H1 (cell line): Measurements from ENCODE around the gene CHCHD6. TPM values are rescaled to one million over a fixed set of nuclear protein-coding genes. Genes with fewer than 3 reads are reported as not detected.

Source experiments
- CTCF ChIA-PET: fragments of 300-600 bp; sonication (Branson Sonifier 250); formaldehyde crosslinking; loops from one replicate; lab custom pipeline; 2021; ENCODE audit not compliant: partially characterized antibody; lab: Charles Lee
- POLR2A ChIA-PET: fragments of 300-600 bp; sonication (Branson Sonifier 250); formaldehyde crosslinking; loops from one replicate; lab custom pipeline; 2021; ENCODE audit warnings: inconsistent platforms; ENCODE audit not compliant: partially characterized antibody; lab: Charles Lee
- DNase-seq, 2 experiments: peaks; one replicate each; pipeline versions ENCODE4 v3.0.0 to v3.0.0-alpha.2; 2010 to 2022; ENCODE audit warnings: low spot score in 2 of 2, low read depth in 1 of 2, mixed read lengths in 1 of 2
- FAIRE-seq: peaks from 2 replicates; lab custom pipeline; 2011; peaks lifted over from hg19 to GRCh38; lab: Jason Lieb, UNC
- H2AFZ ChIP-seq: 2 replicates; pipeline ENCODE4 v1.8.1; 2012; ENCODE audit warnings: low read length, inconsistent platforms
- H2AK5ac ChIP-seq: 2 replicates; pipeline ENCODE4 v1.6.1; 2013; ENCODE audit warnings: low read depth, low read length
- H2BK120ac ChIP-seq: replicated peaks from 2 replicates; pipeline ENCODE3; 2013; ENCODE audit warnings: low read depth, low read length, inconsistent platforms
- H2BK12ac ChIP-seq: 2 replicates; pipeline ENCODE4 v1.6.1; 2013; ENCODE audit warnings: low read depth, low read length
- H2BK15ac ChIP-seq: 2 replicates; pipeline ENCODE4 v1.6.1; 2013; ENCODE audit warnings: low read length
- H2BK20ac ChIP-seq: 2 replicates; pipeline ENCODE4 v1.6.1; 2013; ENCODE audit warnings: low read length
- H2BK5ac ChIP-seq: 2 replicates; pipeline ENCODE4 v1.6.1; 2013; ENCODE audit warnings: low read depth, low read length
- H3K14ac ChIP-seq: 2 replicates; pipeline ENCODE4 v1.6.1; 2013; ENCODE audit warnings: inconsistent platforms; ENCODE audit not compliant: insufficient read length
- H3K18ac ChIP-seq: 2 replicates; pipeline ENCODE4 v1.6.1; 2013; ENCODE audit warnings: low read length; ENCODE audit errors: extremely low read depth
- H3K23ac ChIP-seq: 2 replicates; pipeline ENCODE4 v1.6.1; 2013; ENCODE audit warnings: inconsistent platforms; ENCODE audit not compliant: insufficient read length
- H3K23me2 ChIP-seq: 2 replicates; pipeline ENCODE4 v1.6.1; 2013; ENCODE audit warnings: low read depth, low read length
- H3K27ac ChIP-seq: 2 replicates; pipeline ENCODE4 v1.6.1; 2011; ENCODE audit warnings: low read depth, low read length, inconsistent platforms
- H3K27me3 ChIP-seq, 4 experiments: replicated peaks in 1 of 4; 1 replicate in 1 of 4; 2 replicates in 3 of 4; pipeline versions ENCODE4 v1.6.1 to v1.8.1; 2011 to 2013; ENCODE audit warnings: low read length in 3 of 4, mild to moderate bottlenecking in 3 of 4, inconsistent platforms in 2 of 4, mixed read lengths in 2 of 4, moderate library complexity in 1 of 4; ENCODE audit not compliant: control insufficient read depth in 3 of 4, insufficient read depth in 3 of 4; ENCODE audit errors: extremely low read depth in 1 of 4
- H3K36me3 ChIP-seq, 4 experiments: 2 replicates each; pipeline versions ENCODE4 v1.6.1 to v1.8.1; 2011 to 2013; ENCODE audit warnings: mild to moderate bottlenecking in 4 of 4, low read length in 3 of 4, moderate library complexity in 2 of 4, control low read depth in 1 of 4, inconsistent platforms in 1 of 4; ENCODE audit not compliant: insufficient read depth in 4 of 4, control insufficient read depth in 2 of 4
- H3K4ac ChIP-seq: replicated peaks from 2 replicates; pipeline ENCODE3; 2013; ENCODE audit warnings: low read length, low read depth, mixed read lengths, inconsistent platforms; ENCODE audit not compliant: insufficient read length
- H3K4me1 ChIP-seq, 4 experiments: replicated peaks in 1 of 4; 1 replicate in 1 of 4; 2 replicates in 3 of 4; pipeline versions ENCODE4 v1.6.1 to v1.8.1; 2011 to 2013; ENCODE audit warnings: low read length in 3 of 4, inconsistent platforms in 2 of 4, mixed read lengths in 1 of 4; ENCODE audit not compliant: insufficient read depth in 4 of 4, control insufficient read depth in 3 of 4
- H3K4me2 ChIP-seq, 2 experiments: 2 replicates each; pipeline versions ENCODE4 v1.6.1 to v1.8.1; 2011 to 2013; ENCODE audit warnings: low read depth in 2 of 2, low read length in 2 of 2, control low read depth in 1 of 2, inconsistent platforms in 1 of 2, mild to moderate bottlenecking in 1 of 2; ENCODE audit not compliant: insufficient read depth in 1 of 2
- H3K4me3 ChIP-seq, 4 experiments: fragments of 200-600, 300-600 bp in 1 of 4; sonication (generic), shearing (Covaris generic), sonication (Bioruptor Twin) in 1 of 4; 2 replicates each; pipeline versions ENCODE4 v1.5.1 to v1.8.1; 2011 to 2016; ENCODE audit warnings: low read length in 4 of 4, low read depth in 3 of 4, control low read depth in 2 of 4, inconsistent platforms in 2 of 4, mild to moderate bottlenecking in 2 of 4, mixed read lengths in 1 of 4, moderate library complexity in 1 of 4; ENCODE audit not compliant: insufficient read depth in 2 of 4; ENCODE audit errors: extremely low read depth in 1 of 4
- H3K56ac ChIP-seq: replicated peaks from 2 replicates; pipeline ENCODE3; 2013; ENCODE audit warnings: low read depth, mild to moderate bottlenecking, mixed read lengths, low read length, inconsistent platforms; ENCODE audit not compliant: insufficient read length
- H3K79me1 ChIP-seq: 2 replicates; pipeline ENCODE4 v1.6.1; 2013; ENCODE audit warnings: low read depth, low read length, control low read depth
- H3K79me2 ChIP-seq, 2 experiments: 2 replicates each; pipeline versions ENCODE4 v1.6.1 to v1.8.1; 2012 to 2013; ENCODE audit warnings: low read length in 2 of 2, mild to moderate bottlenecking in 2 of 2, inconsistent platforms in 1 of 2; ENCODE audit not compliant: insufficient read depth in 2 of 2, control insufficient read depth in 1 of 2
- H3K9ac ChIP-seq, 4 experiments: replicated peaks in 1 of 4; 1 replicate in 1 of 4; 2 replicates in 3 of 4; pipeline versions ENCODE4 v1.6.1 to v1.8.1; 2011 to 2013; ENCODE audit warnings: low read depth in 3 of 4, low read length in 3 of 4, control low read depth in 2 of 4, mild to moderate bottlenecking in 2 of 4, moderate library complexity in 2 of 4, inconsistent platforms in 1 of 4; ENCODE audit errors: extremely low read depth in 1 of 4
- H3K9me3 ChIP-seq, 2 experiments: 2 replicates each; pipeline versions ENCODE4 v1.6.1 to v1.8.1; 2012 to 2013; ENCODE audit warnings: mild to moderate bottlenecking in 2 of 2, moderate library complexity in 2 of 2, control low read depth in 1 of 2, inconsistent platforms in 1 of 2, low read depth in 1 of 2, low read length in 1 of 2, mixed read lengths in 1 of 2; ENCODE audit not compliant: insufficient read depth in 2 of 2
- H4K20me1 ChIP-seq, 2 experiments: replicated peaks in 1 of 2; 2 replicates each; pipeline versions ENCODE3 to v1.8.1; 2011 to 2013; ENCODE audit warnings: inconsistent platforms in 2 of 2, low read length in 2 of 2, mild to moderate bottlenecking in 1 of 2; ENCODE audit not compliant: insufficient read depth in 2 of 2, control insufficient read depth in 1 of 2
- H4K5ac ChIP-seq: 2 replicates; pipeline ENCODE4 v1.6.1; 2013; ENCODE audit warnings: low read length, low read depth, mixed read lengths, inconsistent platforms; ENCODE audit not compliant: insufficient read length
- H4K8ac ChIP-seq: 2 replicates; pipeline ENCODE4 v1.8.0; 2013; ENCODE audit warnings: mild to moderate bottlenecking, moderate library complexity, low read length, inconsistent platforms; ENCODE audit not compliant: insufficient read depth; ENCODE audit errors: extremely low read depth
- H4K91ac ChIP-seq: replicated peaks from 2 replicates; pipeline ENCODE3; 2013; ENCODE audit warnings: low read length, mixed read lengths, inconsistent platforms; ENCODE audit not compliant: insufficient read length
- SIN3A ChIP-seq, 2 experiments: IDR thresholded peaks in 1 of 2; conservative IDR thresholded peaks in 1 of 2; 2 replicates each; pipeline ENCODE4 v1.6.1; 2011 to 2012; ENCODE audit warnings: low read length in 2 of 2, improper control_type of control experiment in 1 of 2, low read depth in 1 of 2, mild to moderate bottlenecking in 1 of 2
- TAF1 ChIP-seq: IDR thresholded peaks from 2 replicates; pipeline ENCODE4 v1.6.1; 2011; ENCODE audit warnings: mild to moderate bottlenecking, low read depth, low read length
- ZNF274 ChIP-seq: IDR thresholded peaks from 2 replicates; pipeline ENCODE4 v1.7.0; 2012; ENCODE audit warnings: low read length, borderline replicate concordance; ENCODE audit errors: extremely low read depth
- WGBS, 2 experiments: shearing (Covaris generic) in 1 of 2; methylation state at CpG; one replicate each; pipeline versions ENCODE4 v1.1.6 to v1.1.7; 2013 to 2015; ENCODE audit warnings: low lambda C conversion rate in 2 of 2, mixed read lengths in 2 of 2, inconsistent platforms in 1 of 2, low coverage in 1 of 2, missing lambda C conversion rate in 1 of 2; ENCODE audit not compliant: insufficient replicate concordance in 2 of 2, insufficient coverage in 1 of 2, insufficient read length in 1 of 2; ENCODE audit errors: extremely low coverage in 1 of 2, missing lambda C conversion rate in 1 of 2; 5-methylcytosine and 5-hydroxymethylcytosine counted together
- polyA plus RNA-seq, 7 experiments: library from polyadenylated mRNA; depleted of rRNA in 3 of 7; stranded (reverse) in 5 of 7; unstranded in 2 of 7; fragments of >200 nt in 5 of 7; fragments of 200-250 nt in 2 of 7; gene quantifications; 1 replicate in 5 of 7; 2 replicates in 1 of 7; 4 replicates in 1 of 7; pipeline versions ENCODE4 v1.2.1 to v1.2.3, GENCODE V29; 2011 to 2013; ENCODE audit warnings: missing spikeins in 2 of 7, mixed read lengths in 2 of 7
- total RNA-seq: library from RNA; stranded (reverse); fragmentation: NEBNext Ultra II Directional; extraction: Animal tissue kit (Norgen Biotek cat#: 25700); gene quantifications from 2 replicates; pipeline ENCODE4 v1.2.1, GENCODE V29; 2021

CHCHD6 gene
- total and polyA plus RNA-seq, 2 of the 8 experiments (the other 6 are each of a cell fraction or from before 2014, with no cell fraction given), result 32.4 to 37.6 TPM

DNA sequence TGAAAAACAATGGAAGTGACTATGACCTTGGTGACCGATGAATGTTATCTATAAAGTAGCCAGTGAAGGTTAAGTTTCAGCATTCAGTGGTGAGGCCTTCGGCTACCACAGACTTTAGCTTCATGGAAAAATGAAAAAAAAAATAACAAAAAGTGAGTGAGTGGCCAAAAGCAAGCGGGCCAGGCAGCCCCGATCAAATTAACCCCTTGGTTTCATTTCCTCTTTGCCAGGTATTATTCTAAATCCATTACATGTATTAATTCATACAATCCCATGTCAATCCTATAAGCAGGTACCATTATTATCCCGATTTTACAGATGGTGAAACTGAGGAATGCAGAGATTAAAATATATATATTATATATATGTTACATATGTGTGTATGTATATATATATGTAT, 21.0 kb upstream of the CHCHD6 start:
- no peak for FAIRE-seq
- Histone ChIP-seq H2BK5ac (no peak overlapping the region), H3K9me3 (no peaks in the 10 kb centered on the region), H3K36me3 (no peaks in the 10 kb centered on the region), H4K91ac (no peak overlapping the region), H3K27ac (no peak overlapping the region), H4K8ac (no peak overlapping the region), H3K4me2 (no peak overlapping the region), H3K9ac (no peak overlapping the region), H2AK5ac (no peak overlapping the region), H3K23me2 (no peaks in the 10 kb centered on the region), H2BK120ac (no peak overlapping the region), H2BK12ac (no peak overlapping the region), H3K14ac (no peak overlapping the region), H4K20me1 (no peaks in the 10 kb centered on the region), H3K56ac (no peak overlapping the region), H2BK15ac (no peak overlapping the region; the same call in 1 of the 2 replicates), H3K79me2 (no peaks in the 10 kb centered on the region), H2AFZ (no peak overlapping the region), H3K4me1 (peaks cover 0 to 10% (median 6%) of the 10 kb centered on the region in 4 experiments; a peak in 5 of 7 replicates), H3K4ac (no peak overlapping the region), H3K27me3 (peaks cover 2 to 19% (median 12%) of the 10 kb centered on the region in 4 experiments; a peak in 6 of 7 replicates), H3K23ac (no peak overlapping the region), H3K4me3 (no peak overlapping the region), H3K18ac (no peak overlapping the region), H4K5ac (no peak overlapping the region), H2BK20ac (no peak overlapping the region), H3K79me1 (no peaks in the 10 kb centered on the region)
- POLR2A ChIA-PET, result no interaction called here
- CTCF ChIA-PET, result interaction anchor here (0.8 to 1.9 kb wide), 9 partner anchors 10 to 299 kb away, joined by 3 to 11 read pairs (median 6); partner anchors contain the start of gene PLXNA1
- 87% methylated on average over 5 of the region's 5 CpGs; no CpG with 5 or more reads in 1 of the 2 experiments for WGBS, 2 experiments
- TF ChIP-seq TAF1, result no peak
- no peak for TF ChIP-seq SIN3A (conservative IDR thresholded peaks at IDR 0.05 in 1 of 2, IDR thresholded peaks at IDR 0.05 in 1 of 2; ENCODE audit: low read depth in 1 of 2, low read length in 2 of 2)
- TF ChIP-seq ZNF274, result no peak
- DNase-seq, result no peak
